Body of pancreas (tissue), 4 donors: ENCODE data around the gene UBA7.

Experiments
- CTCF ChIP-seq, 7 experiments: fragments of 450-650 bp in 4 of 7; fragments of 200-600 bp in 3 of 7; sonication (generic) in 3 of 7; IDR thresholded peaks; one replicate each; pipeline ENCODE4 v1.5.1; 2016 to 2019; ENCODE audit warnings: antibody characterized with exemption in 7 of 7
- POLR2A ChIP-seq, 3 donors: fragments of 450-650 bp; IDR thresholded peaks; one replicate each; pipeline ENCODE4 v1.6.1; 2016; ENCODE audit warnings: antibody characterized with exemption in 3 of 3, mild to moderate bottlenecking in 2 of 3

GRCh38 chr3:49805367-49805782 lies 8.4 kb downstream of the UBA7 start:
- no peak for TF ChIP-seq CTCF (IDR thresholded peaks at IDR 0.05)
- no peak for TF ChIP-seq POLR2A (IDR thresholded peaks at IDR 0.05)
